Pancreas (tissue), 10 donors: ENCODE measurements around the gene PTPRO. TPM values are rescaled to one million over a fixed set of nuclear protein-coding genes. Genes with fewer than 3 reads are reported as not detected.

Source experiments
- ATAC-seq, 4 donors: fragments of 200-7000 bp; cut with Tn5 transposase; one replicate each; pipeline versions ENCODE4 v1.8.0 to v1.9.1; 2020; ENCODE audit warnings: mild to moderate bottlenecking in 4 of 4, moderate library complexity in 4 of 4
- DNase-seq, 6 donors: peaks; one replicate each; pipeline ENCODE4 v3.0.0-alpha.2; 2020
- FAIRE-seq: peaks from 2 replicates; lab custom pipeline; 2012; peaks lifted over from hg19 to GRCh38; lab: Jason Lieb, UNC
- H3K27ac ChIP-seq, 4 donors: fragments of 200-600 bp; sonication (generic); 1 replicate in 3 of 4; 2 replicates in 1 of 4; pipeline versions ENCODE4 v1.5.0 to v1.8.0; 2020
- H3K27me3 ChIP-seq, 4 donors: fragments of 200-600 bp; one replicate each; pipeline ENCODE4 v1.8.0; 2021
- H3K36me3 ChIP-seq, 3 donors: fragments of 200-600 bp; sonication (generic) in 1 of 3; one replicate each; pipeline versions ENCODE4 v1.5.0 to v1.8.0; 2020 to 2021
- H3K4me1 ChIP-seq, 3 donors: fragments of 200-600 bp; one replicate each; pipeline ENCODE4 v1.8.0; 2021
- H3K4me3 ChIP-seq, 4 donors: fragments of 200-600 bp; sonication (generic) in 2 of 4; one replicate each; pipeline versions ENCODE4 v1.5.0 to v1.8.0; 2020 to 2021
- H3K9me3 ChIP-seq, 4 donors: fragments of 200-600 bp; one replicate each; pipeline ENCODE4 v1.8.0; 2021
- CTCF ChIP-seq, 4 donors: fragments of 200-600 bp; sonication (generic) in 3 of 4; IDR thresholded peaks; one replicate each; pipeline versions ENCODE4 v1.5.0 to v1.8.0; 2021; ENCODE audit warnings: antibody characterized with exemption in 4 of 4
- WGBS, 2 donors: extraction: QIAGEN DNeasy Blood & Tissue Kit; methylation state at CpG; one replicate each; pipeline ENCODE4 v1.1.7; 2013; 5-methylcytosine and 5-hydroxymethylcytosine counted together
- intact Hi-C, 3 donors: fragments of 100-400 bp; cut with DNase I; formaldehyde crosslinking; loops; one replicate each; pipeline versions ENCODE4 v1.11.1 to v1.14.2; 2022
- polyA plus RNA-seq, 2 donors: library from polyadenylated mRNA; stranded (reverse); fragments of 200-250 nt; gene quantifications; one replicate each; pipeline ENCODE4 v1.2.3, GENCODE V29; 2013
- total RNA-seq, 6 donors: library from RNA; stranded (reverse); fragmentation: NEBNext Ultra II Directional in 4 of 6; extraction: Animal tissue kit (Norgen Biotek cat#: 25700) in 4 of 6; gene quantifications; one replicate each; pipeline versions ENCODE4 v1.2.1 to v1.2.4, GENCODE V29; 2021 to 2023
- donor health status: healthy with polysubstance abuse.
- donor health status: DM: no; HTN: no; CAD: no; lungs with moderate emphysema.
- donor health status: DM: no; HTN: no; CAD: no.
- donor health status: control.
- donor health status: control.
- donor health status: Bipolar disorder and iron deficiency.
- donor health status: DM: yes; HTN: yes; CAD: no.
- donor health status: DM: no; HTN: no; CAD: no.
- donor health status: DM: no; HTN: no; CAD: no.
- donor health status: DM: yes; HTN: yes; CAD: no.

Gene PTPRO
- total and polyA plus RNA-seq, 8 donors: 0.11 to 2.6 (median 0.31) TPM; not detected in 1

- H3K27me3 ChIP-seq: no peaks in the 10 kb centered on the region
- WGBS, 2 donors: 42 to 53% methylated on average over 2 of the region's 2 CpGs
- no peaks in the 10 kb centered on the region for H3K4me1 ChIP-seq
- H3K27ac ChIP-seq: no peak overlapping the region
- no peaks in the 10 kb centered on the region for H3K9me3 ChIP-seq
- no peak for TF ChIP-seq CTCF (IDR thresholded peaks at IDR 0.05)
- ATAC-seq (no peak), DNase-seq (no peak), FAIRE-seq (no peak)
- intact Hi-C loops: no loop called here
- no peak overlapping the region for H3K4me3 ChIP-seq
- H3K36me3 ChIP-seq: no peaks in the 10 kb centered on the region
These were observed 146.6 kb downstream of the PTPRO start for GRCh38 chr12:15468911-15469310.

GRCh38 chr12:15469356-15469755, 147.0 kb downstream of the PTPRO start:
- H3K27ac ChIP-seq: no peak overlapping the region
- ATAC-seq (no peak), DNase-seq (no peak), FAIRE-seq (no peak)
- no peak overlapping the region for H3K4me3 ChIP-seq
- H3K27me3 ChIP-seq: no peaks in the 10 kb centered on the region
- WGBS, 2 donors: 41 to 48% methylated on average over 4 of the region's 4 CpGs
- no peak for TF ChIP-seq CTCF (IDR thresholded peaks at IDR 0.05)
- H3K4me1 ChIP-seq: no peaks in the 10 kb centered on the region
- no peaks in the 10 kb centered on the region for H3K36me3 ChIP-seq
- no peaks in the 10 kb centered on the region for H3K9me3 ChIP-seq
- intact Hi-C loops: no loop called here

- TF ChIP-seq CTCF (IDR thresholded peaks at IDR 0.05): no peak
- H3K9me3 ChIP-seq: no peaks in the 10 kb centered on the region
- DNase-seq: no peak
- H3K27me3 ChIP-seq: no peaks in the 10 kb centered on the region
- 28 to 41% methylated on average over 2 of the region's 2 CpGs for WGBS, 2 donors
- H3K36me3 ChIP-seq: no peaks in the 10 kb centered on the region
- H3K4me1 ChIP-seq: no peaks in the 10 kb centered on the region
- ATAC-seq: no peak
- no peak overlapping the region for H3K27ac ChIP-seq
- H3K4me3 ChIP-seq: no peak overlapping the region
- intact Hi-C loops: no loop called here
- no peak for FAIRE-seq
These were observed 149.7 kb downstream of the PTPRO start for GRCh38 chr12:15472036-15472435.

- no peak for FAIRE-seq
These were observed 152.5 kb downstream of the PTPRO start for GRCh38 chr12:15474766-15475165.

More at GRCh38 chr12:15474766-15475165, 152.5 kb downstream of the PTPRO start:
- intact Hi-C loops: no loop called here
- TF ChIP-seq CTCF (IDR thresholded peaks at IDR 0.05): no peak
- DNase-seq (no peak), ATAC-seq (no peak)
- WGBS, 2 donors: 71 to 81% methylated on average over 6 of the region's 6 CpGs
- Histone ChIP-seq H3K36me3 (no peaks in the 10 kb centered on the region), H3K9me3 (no peaks in the 10 kb centered on the region), H3K27me3 (no peaks in the 10 kb centered on the region), H3K4me1 (no peaks in the 10 kb centered on the region), H3K4me3 (no peak overlapping the region), H3K27ac (no peak overlapping the region)
